HG03469 (cell line): ENCODE results near the gene MADCAM1.

Source experiments
- ATAC-seq: cut with Tn5 transposase; IDR thresholded peaks from one replicate; pipeline ENCODE4 v1.9.1; 2021; ENCODE audit warnings: mild to moderate bottlenecking, moderate library complexity, moderate number of reproducible peaks; ENCODE audit not compliant: unreplicated experiment

Gene MADCAM1

GRCh38 chr19:547836-548720 is 51.8 kb downstream of the MADCAM1 start:
- ATAC-seq = no peak

- ATAC-seq = no peak
These were observed 52.9 kb downstream of the MADCAM1 start for GRCh38 chr19:548886-549830.

GRCh38 chr19:554817-555216 is 58.5 kb downstream of the MADCAM1 start:
- ATAC-seq = no peak
